ENCODE results near the gene ADGRD1. TPM values are rescaled to one million over a fixed set of nuclear protein-coding genes. Genes with fewer than 3 reads are reported as not detected.

Gene ADGRD1
- total and polyA plus RNA-seq, 2 of the 8 experiments (the other 6 are each of a cell fraction or from before 2014, with no cell fraction given): 0.36 to 0.48 TPM

GRCh38 chr12:130975116-130975515, 21.4 kb downstream of the ADGRD1 start (continued):
- TF ChIP-seq YY1 (IDR thresholded peaks at IDR 0.05; ENCODE audit: low read depth, low read length): no peak
- no peak for TF ChIP-seq POLR2AphosphoS5 (IDR thresholded peaks at IDR 0.05; ENCODE audit: low read depth, low read length)
- no peak for TF ChIP-seq ATF3 (IDR thresholded peaks at IDR 0.05; ENCODE audit: insufficient read depth, low read depth, low read length)
- no peak for TF ChIP-seq KDM4A (IDR thresholded peaks at IDR 0.05; ENCODE audit: low read depth, low read length, severe bottlenecking)

Measured in H1 (cell line).